LNCAP (cell line): ENCODE results near the gene TMEM9.

Experiments used
- TF ChIP-seq, protein P1 (sequence below): fragments of 450-650 bp; IDR thresholded peaks from 2 replicates; pipeline ENCODE4 v1.5.1; 2017; ENCODE audit warnings: mild to moderate bottlenecking

Gene TMEM9

DNA sequence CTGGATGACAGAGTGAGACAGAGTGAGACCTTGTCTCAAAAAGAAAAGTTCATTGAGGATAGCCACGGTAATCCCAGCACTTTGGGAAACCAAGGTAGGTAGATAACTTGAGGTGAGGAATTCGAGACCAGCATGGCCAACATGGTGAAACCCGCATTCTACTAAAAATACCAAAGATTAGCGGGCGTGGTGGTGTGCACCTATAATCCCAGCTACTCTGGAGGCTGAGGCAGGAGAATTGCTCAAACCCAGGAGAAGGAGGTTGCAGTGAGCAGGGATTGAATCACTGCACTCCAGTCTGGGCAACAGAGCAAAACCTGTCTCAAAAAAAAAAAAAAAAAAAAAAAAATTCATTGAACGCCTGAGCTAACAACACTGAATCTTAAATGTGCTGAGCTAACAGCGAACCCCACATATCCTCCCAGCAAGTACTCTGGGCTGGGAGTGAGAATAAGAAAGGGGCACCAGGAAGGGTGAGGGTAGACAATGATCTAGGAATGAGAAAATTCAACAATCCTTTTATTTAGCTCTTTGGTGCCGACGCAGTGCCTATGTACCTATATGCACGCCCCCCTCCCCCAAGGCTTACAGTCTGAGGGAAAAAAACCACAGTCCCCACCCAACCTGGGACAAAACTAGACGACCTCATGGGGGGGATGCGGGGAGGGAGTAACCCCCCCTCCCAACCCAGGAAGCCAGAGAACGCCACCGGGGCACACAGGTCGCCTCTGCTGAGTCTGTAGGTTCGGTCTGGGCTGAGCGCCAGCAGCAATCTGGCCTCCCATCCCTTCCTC lies 40.6 kb downstream of the TMEM9 start:
- TF ChIP-seq, protein P1, sequence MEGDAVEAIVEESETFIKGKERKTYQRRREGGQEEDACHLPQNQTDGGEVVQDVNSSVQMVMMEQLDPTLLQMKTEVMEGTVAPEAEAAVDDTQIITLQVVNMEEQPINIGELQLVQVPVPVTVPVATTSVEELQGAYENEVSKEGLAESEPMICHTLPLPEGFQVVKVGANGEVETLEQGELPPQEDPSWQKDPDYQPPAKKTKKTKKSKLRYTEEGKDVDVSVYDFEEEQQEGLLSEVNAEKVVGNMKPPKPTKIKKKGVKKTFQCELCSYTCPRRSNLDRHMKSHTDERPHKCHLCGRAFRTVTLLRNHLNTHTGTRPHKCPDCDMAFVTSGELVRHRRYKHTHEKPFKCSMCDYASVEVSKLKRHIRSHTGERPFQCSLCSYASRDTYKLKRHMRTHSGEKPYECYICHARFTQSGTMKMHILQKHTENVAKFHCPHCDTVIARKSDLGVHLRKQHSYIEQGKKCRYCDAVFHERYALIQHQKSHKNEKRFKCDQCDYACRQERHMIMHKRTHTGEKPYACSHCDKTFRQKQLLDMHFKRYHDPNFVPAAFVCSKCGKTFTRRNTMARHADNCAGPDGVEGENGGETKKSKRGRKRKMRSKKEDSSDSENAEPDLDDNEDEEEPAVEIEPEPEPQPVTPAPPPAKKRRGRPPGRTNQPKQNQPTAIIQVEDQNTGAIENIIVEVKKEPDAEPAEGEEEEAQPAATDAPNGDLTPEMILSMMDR, result no peak

DNA sequence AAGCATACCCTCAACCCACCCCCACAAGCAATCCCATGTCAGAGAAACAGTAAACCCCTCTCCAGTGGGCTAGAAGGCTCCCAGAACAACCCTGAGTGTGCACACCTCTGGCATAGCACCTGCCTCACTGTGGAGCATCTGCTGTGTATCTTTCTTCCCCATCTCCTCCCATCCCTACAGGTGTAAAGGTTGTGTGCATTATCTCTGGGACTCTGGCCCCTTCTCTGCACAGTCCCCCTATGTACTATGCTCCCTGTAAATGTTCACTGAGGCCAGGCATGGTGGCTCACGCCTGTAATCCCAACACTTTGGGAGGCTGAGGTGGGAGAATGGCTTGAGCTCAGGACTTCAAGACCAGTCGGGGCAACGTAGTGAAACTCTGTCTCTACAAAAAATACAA lies 41.3 kb downstream of the TMEM9 start:
- TF ChIP-seq, protein P1, result no peak

DNA sequence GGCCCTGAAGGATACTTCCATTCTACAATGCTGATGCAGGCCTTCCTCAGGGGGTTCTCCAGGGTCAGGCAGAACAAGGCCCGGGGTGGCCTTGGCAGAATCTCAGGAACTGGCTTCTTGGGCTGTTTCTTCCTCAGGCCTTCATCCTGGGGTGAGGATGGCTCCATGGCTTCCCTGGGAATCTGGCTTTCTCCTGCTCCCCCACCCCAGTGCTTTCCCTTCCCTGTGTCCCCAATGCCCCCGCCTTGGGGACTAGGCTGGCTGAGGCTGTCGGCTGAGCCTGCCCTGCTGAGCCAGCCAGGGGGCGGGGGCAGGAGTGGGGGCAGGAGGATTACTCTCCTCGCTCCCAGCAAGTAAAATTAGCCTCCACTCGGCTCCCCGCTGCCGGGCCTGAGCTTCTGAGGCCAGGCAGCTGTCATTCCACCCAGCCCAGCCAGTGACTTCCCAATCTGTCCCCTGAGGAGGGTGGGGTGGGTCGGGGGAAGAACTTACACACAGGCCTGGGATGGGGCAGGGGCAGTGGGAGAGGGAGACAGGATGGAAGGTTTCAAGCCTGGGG lies 42.0 kb downstream of the TMEM9 start, which contains the start of gene CACNA1S:
TSS of gene CACNA1S (minus strand) at position 254 of the 559 bp plus-strand sequence. CDS start at position 167, 87 bp downstream.
- TF ChIP-seq, protein P1, result no peak

DNA sequence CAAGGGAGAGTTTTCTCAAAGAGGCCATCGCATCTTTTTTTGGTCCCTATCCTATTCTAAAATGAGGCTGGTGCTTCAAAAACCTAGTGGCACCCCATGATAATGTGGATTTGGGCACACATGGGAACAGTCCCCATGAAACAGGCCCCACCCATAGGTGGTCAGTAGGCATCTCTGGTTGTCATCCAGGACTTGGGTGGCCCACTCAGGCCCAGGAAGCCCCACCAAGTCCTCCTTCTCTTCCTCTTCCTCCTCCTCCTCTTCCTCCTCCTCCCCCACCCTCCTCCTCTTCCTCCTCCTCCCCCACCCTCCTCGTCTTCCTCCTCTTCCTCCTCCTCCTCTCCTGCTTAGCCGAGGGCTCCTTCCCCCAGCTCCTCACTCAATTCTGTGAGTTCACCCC lies 42.6 kb downstream of the TMEM9 start:
- TF ChIP-seq, protein P1, result no peak

DNA sequence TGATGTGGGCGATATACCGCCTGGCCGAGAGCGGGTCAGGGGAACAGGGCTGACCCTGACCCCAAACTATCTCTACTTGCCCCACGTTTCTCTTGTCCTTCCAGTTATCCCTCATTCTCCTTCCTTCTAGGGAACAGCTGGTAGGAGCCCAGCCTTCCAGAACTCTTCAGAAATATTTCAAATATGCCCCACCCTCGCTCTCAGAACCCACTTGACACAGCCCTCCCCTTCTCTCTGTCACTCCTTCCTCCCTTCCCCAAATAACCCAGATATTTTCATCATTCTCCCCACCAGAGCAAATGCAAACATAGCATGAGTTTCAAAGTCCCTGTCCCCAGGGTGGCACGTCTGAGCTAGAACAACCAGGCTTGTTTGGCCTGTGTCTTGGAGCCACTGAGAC lies 43.1 kb downstream of the TMEM9 start:
- TF ChIP-seq, protein P1, result no peak

DNA sequence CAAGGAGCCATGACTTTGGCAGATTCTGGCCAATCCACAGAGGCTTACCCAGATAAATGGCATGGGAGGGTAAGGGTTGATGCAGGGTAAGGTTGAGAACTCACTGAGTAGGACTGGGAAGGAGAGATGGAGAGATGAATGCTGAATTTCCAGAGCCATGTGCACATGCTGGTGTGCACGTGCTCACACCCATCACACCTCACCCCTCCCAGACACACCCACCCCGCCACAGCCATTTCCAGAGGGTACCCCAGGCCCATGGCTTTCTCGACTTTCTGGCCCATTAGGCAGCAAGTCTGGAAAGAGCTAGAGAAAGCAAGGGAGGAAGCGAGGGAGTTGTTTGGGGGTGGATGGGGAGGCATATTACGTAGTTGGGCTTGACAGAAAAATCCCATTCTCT lies 43.7 kb downstream of the TMEM9 start:
- TF ChIP-seq, protein P1, result no peak

DNA sequence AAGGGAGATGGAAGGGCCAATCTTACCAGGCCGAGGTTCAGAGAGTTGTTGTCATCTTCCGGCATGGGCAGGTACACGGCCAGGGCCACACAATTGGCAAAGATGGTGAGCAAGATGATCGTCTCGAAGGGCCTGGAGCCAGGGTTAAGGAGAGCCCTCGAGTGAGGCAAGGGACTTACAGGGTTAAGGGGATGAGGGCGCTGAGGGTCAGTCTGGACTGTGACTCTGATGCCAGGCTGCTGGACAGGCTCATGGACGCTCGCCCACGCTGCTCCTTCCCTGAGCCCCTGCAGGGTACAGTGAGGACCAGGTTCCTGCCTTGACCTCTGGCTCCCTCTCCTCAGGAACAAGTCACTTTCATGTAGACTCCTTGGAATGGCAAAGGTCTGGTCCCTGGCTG lies 44.1 kb downstream of the TMEM9 start:
- TF ChIP-seq, protein P1, result no peak
